HepG2 (cell line): ENCODE measurements around the gene MSI2. TPM values are rescaled to one million over a fixed set of nuclear protein-coding genes. Genes with fewer than 3 reads are reported as not detected.

Experiments used
- CREBL2 ChIP-seq: sonication (generic); formaldehyde crosslinking; IDR thresholded peaks from 2 replicates; pipeline ENCODE4 v1.8.1; 2023; ENCODE audit warnings: missing genetic modification reagents, mild to moderate bottlenecking, borderline replicate concordance
- ELK4 ChIP-seq: sonication (generic); formaldehyde crosslinking; IDR thresholded peaks from 2 replicates; pipeline ENCODE4 v1.9.0; 2021; ENCODE audit warnings: missing genetic modification reagents, borderline replicate concordance
- FOXK1 ChIP-seq: sonication (generic); formaldehyde crosslinking; IDR thresholded peaks from 2 replicates; pipeline ENCODE4 v1.4.0; 2020; ENCODE audit warnings: low read depth, missing genetic modification reagents, borderline replicate concordance
- GATAD2A ChIP-seq: IDR thresholded peaks from 2 replicates; pipeline ENCODE4 v1.6.1; 2016
- GMEB2 ChIP-seq: IDR thresholded peaks from 2 replicates; pipeline ENCODE4 v1.6.1; 2016; ENCODE audit warnings: missing biosample characterization, missing genetic modification reagents, low read depth
- HINFP ChIP-seq: sonication (generic); formaldehyde crosslinking; IDR thresholded peaks from 2 replicates; pipeline ENCODE4 v1.4.0; 2020; ENCODE audit warnings: low read depth, mild to moderate bottlenecking, missing genetic modification reagents
- ISL2 ChIP-seq: sonication (generic); formaldehyde crosslinking; IDR thresholded peaks from 2 replicates; pipeline ENCODE4 v1.5.0; 2020; ENCODE audit warnings: missing genetic modification reagents
- KDM3A ChIP-seq: IDR thresholded peaks from 2 replicates; pipeline ENCODE4 v1.6.1; 2018; ENCODE audit warnings: low read depth, missing compliant biosample characterization
- KLF15 ChIP-seq: sonication (generic); formaldehyde crosslinking; IDR thresholded peaks from 2 replicates; pipeline ENCODE4 v1.8.1; 2023; ENCODE audit warnings: borderline replicate concordance, mild to moderate bottlenecking, inconsistent platforms, missing genetic modification reagents, mixed read lengths
- NFE2L1 ChIP-seq: sonication (generic); formaldehyde crosslinking; IDR thresholded peaks from 2 replicates; pipeline ENCODE4 v1.4.0; 2020; ENCODE audit warnings: missing genetic modification reagents, mild to moderate bottlenecking, borderline replicate concordance
- NFIC ChIP-seq: IDR thresholded peaks from 2 replicates; pipeline ENCODE4 v1.6.1; 2012; ENCODE audit warnings: mild to moderate bottlenecking, low read length, inconsistent platforms
- NR2C2 ChIP-seq: sonication (generic); formaldehyde crosslinking; IDR thresholded peaks from 2 replicates; pipeline ENCODE4 v1.4.0; 2020; ENCODE audit warnings: missing genetic modification reagents, mild to moderate bottlenecking, moderate library complexity, borderline replicate concordance
- RERE ChIP-seq: IDR thresholded peaks from 2 replicates; pipeline ENCODE4 v1.6.1; 2016; ENCODE audit warnings: low read depth, missing genetic modification reagents, missing compliant biosample characterization
- SMAD1 ChIP-seq: sonication (generic); formaldehyde crosslinking; IDR thresholded peaks from 2 replicates; pipeline ENCODE4 v1.4.0; 2020; ENCODE audit warnings: missing genetic modification reagents, low read depth, mild to moderate bottlenecking, borderline replicate concordance
- ZBTB38 ChIP-seq: sonication (generic); formaldehyde crosslinking; IDR thresholded peaks from 2 replicates; pipeline ENCODE4 v1.5.1; 2020; ENCODE audit warnings: mild to moderate bottlenecking, missing genetic modification reagents
- ZNF232 ChIP-seq: sonication (generic); formaldehyde crosslinking; IDR thresholded peaks from 2 replicates; pipeline ENCODE4 v1.4.0; 2020; ENCODE audit warnings: missing genetic modification reagents, borderline replicate concordance
- ZNF333 ChIP-seq: sonication (generic); formaldehyde crosslinking; IDR thresholded peaks from 2 replicates; pipeline ENCODE4 v1.4.0; 2020; ENCODE audit warnings: mild to moderate bottlenecking, missing genetic modification reagents, borderline replicate concordance
- ZNF589 ChIP-seq: sonication (generic); formaldehyde crosslinking; conservative IDR thresholded peaks from 2 replicates; pipeline ENCODE4 v1.8.0; 2022; ENCODE audit warnings: mild to moderate bottlenecking, moderate library complexity, missing genetic modification reagents
- ZNF639 ChIP-seq: conservative IDR thresholded peaks from 2 replicates; pipeline ENCODE4 v1.6.1; 2018; ENCODE audit warnings: missing genetic modification reagents
- polyA plus RNA-seq, 8 experiments: library from polyadenylated mRNA; depleted of rRNA in 3 of 8; stranded (reverse) in 7 of 8; unstranded in 1 of 8; fragments of >200 nt; fragmentation: Illumina TruSeq in 4 of 8; extraction: Trizol in 4 of 8; gene quantifications; 2 replicates each; pipeline versions ENCODE4 v1.2.1 to v1.2.3, GENCODE V29; 2011 to 2016; ENCODE audit warnings: low read depth in 4 of 8, missing spikeins in 1 of 8, mixed read lengths in 1 of 8; ENCODE audit not compliant: insufficient read depth in 1 of 8
- total RNA-seq, 5 experiments: library from RNA; depleted of rRNA; stranded (reverse); fragments of >200 nt; fragmentation: Illumina TruSeq; extraction: Trizol; gene quantifications; 2 replicates each; pipeline ENCODE4 v1.2.3, GENCODE V29; 2016; ENCODE audit warnings: low read depth in 1 of 5

The MSI2 gene
- total and polyA plus RNA-seq, 2 of the 13 experiments (the other 11 are each of a cell fraction or from before 2014, with no cell fraction given): 77.5 to 78.4 TPM

GRCh38 chr17:57530508-57530907 lies 274.2 kb downstream of the MSI2 start (continued):
- no peak for TF ChIP-seq RERE (CRISPR knock-in tag)
- no peak for TF ChIP-seq HINFP
- TF ChIP-seq SMAD1 (CRISPR knock-in tag): no peak
- no peak for TF ChIP-seq ZNF589
- TF ChIP-seq FOXK1: peak; percentile 56; the same call in 1 of the 2 replicates
- TF ChIP-seq ZNF333 (CRISPR knock-in tag): no peak
- no peak for TF ChIP-seq KLF15 (CRISPR knock-in tag)
- TF ChIP-seq ELK4: no peak
- TF ChIP-seq ZNF232 (CRISPR knock-in tag): no peak
- TF ChIP-seq KDM3A (CRISPR knock-in tag): no peak
- TF ChIP-seq GMEB2 (CRISPR knock-in tag): no peak
- TF ChIP-seq NFE2L1 (CRISPR knock-in tag): no peak
- TF ChIP-seq ZBTB38: peak; percentile 50; the same call in 1 of the 2 replicates
- TF ChIP-seq ISL2 (CRISPR knock-in tag): no peak
- no peak for TF ChIP-seq ZNF639 (CRISPR knock-in tag)
- TF ChIP-seq NFIC: no peak
- no peak for TF ChIP-seq CREBL2 (CRISPR knock-in tag)
- peak; percentile 29; the same call in 1 of the 2 replicates for TF ChIP-seq GATAD2A
- TF ChIP-seq NR2C2 (CRISPR knock-in tag): no peak
